GM19395 (cell line): Measurements from ENCODE around the gene POLD2.
"Not testable (repeated sequence)": the region's sequence is repeated elsewhere in the genome, so short reads cannot be mapped to it uniquely, and the experiment has no call there.

Experiments used
- ATAC-seq: cut with Tn5 transposase; IDR thresholded peaks from one replicate; pipeline ENCODE4 v1.9.1; 2021; ENCODE audit warnings: mild to moderate bottlenecking, moderate library complexity; ENCODE audit not compliant: unreplicated experiment

POLD2 gene

DNA sequence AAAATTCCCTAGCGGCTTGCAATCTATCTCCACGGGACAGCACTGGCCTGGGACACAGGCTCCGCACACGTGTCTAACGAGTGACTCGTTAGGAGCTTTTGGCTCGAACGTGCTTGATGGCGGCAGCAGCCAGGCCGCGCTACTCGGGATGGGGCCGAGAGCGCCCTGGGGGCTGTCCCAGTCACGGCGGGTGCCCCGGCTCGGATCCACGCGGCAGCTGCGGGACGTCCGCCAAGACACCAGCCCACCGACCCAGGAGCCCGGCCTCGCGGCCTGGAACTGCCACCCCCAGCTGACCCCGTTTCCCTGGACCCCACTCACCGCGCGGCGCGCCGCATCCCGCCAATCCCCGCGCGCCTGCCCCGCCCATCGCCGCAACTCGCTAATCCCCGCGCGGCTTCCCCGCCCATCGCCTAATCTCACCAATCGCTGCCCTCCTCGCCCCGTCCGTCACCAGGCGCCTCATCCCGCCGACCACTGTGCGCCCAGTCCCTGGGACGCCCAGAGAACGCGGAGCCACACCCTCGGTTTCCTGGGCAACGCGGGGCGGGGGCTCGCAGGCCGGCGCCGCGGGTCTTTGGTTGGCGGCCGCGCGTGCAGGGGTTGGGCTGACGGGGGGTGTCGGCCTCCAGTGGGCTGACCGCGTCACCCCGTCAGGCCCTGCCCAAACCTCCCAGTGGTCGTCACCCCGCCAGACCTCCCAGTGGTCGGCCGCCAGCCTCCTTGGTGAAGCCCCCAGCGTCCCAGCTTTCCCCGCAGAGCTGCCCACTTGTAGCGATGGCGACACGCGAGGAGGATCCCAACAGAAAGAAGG lies at the start of gene POLD2:
Gene POLD2, minus strand, starts transcription at position 359 of the 814 bp plus-strand sequence. CDS start 1,495 bp downstream, outside the sequence.
- peak; percentile 98 for ATAC-seq

DNA sequence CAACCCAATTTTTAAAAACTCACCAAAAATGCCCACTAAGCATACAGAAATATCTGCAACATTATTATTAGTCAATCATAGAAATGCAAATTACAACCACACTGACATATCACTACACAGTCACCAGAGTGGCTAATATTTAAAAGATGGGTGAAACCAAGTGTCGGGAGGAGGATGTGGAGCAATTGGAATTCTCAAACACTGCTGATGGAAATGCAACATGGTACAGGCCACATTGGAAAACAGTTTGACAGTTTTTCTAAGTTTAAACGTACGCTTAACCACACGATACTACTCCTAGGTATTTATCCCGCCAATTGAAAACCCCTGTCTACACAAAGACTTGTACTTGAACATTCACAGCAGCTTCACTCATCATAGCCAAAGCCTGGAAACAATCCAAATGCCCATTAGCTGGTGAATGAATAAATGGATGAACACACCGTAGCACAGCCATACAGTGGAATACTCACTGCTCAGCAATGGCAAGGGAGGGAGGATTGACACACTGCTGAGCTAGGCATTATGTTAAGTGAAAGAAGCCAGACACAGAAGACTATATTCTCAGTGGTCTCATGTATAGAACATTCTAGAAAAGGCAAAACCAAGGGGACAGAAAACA lies 49.6 kb upstream of the POLD2 start:
- no peak for ATAC-seq

DNA sequence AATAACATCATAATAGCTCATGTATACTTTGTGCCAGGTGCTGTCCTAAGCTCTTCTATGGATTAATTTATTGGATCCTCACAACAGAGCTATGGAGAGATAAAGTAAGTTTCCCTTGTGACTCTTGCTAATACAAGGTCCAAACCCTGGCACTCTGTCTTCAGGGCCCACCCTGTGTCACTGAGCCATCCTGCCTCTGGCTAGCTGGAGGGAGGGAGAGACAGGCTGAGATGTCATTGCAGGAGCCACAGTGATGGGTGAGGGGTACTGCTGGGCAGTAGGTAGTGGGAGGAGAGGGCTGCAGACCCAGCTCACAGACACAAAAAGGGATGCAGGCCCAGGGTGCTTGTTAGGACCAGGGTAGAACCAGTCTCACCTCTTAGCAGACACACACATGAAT lies 49.0 kb upstream of the POLD2 start:
- ATAC-seq: no peak

- not testable (repeated sequence) for ATAC-seq
Measured at GRCh38 chr7:44171901-44172300, 48.6 kb upstream of the POLD2 start.

DNA sequence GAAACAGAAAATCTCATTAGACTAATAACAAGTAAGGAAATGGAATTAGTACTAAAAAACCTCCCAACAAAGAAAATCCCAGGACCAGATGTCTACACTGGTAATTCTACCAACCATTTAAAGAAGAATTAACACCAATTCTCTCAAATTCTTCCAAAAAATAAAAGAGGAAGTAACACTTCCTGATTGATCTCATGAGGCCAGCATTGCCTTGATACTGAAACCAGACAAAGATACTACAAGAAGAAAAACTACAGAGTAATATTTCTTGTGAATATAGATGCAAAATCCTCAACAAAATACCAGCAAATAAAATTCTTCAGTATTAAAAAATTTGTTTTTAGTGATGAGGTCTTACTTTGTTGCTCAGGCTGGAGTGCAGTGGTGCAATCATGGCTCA lies 44.6 kb upstream of the POLD2 start:
- ATAC-seq: no peak

- no peak for ATAC-seq
Measured at GRCh38 chr7:44163591-44163990, 40.2 kb upstream of the POLD2 start.

DNA sequence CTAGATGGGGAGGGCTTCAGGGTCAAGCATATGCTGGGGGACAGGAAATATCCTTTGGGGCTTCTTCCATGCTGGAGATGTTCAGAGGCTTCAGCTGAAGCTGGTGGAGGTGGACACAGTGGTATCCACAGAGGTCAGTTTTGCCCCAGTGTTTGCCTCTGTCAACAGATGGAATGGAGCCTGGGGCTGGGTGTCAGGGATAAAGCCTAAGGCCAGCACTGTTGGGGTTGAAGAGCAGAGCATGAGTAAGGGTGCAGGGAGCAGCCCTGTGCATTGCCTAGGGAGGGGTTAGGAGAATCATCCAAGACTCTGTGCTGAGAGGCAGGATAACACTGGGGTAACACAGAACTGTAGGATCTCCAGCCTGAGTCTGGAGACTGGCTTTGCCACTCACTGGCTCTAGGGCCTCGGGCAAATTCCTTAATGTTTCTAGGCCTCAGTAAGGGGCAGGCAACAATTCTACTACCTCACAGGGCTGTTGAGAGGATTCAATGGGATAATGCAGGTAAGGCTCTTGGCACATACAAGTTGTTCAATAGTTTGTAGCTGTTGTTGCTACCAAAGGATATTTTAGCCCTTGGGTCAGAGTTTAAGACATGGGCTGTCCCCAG lies 39.5 kb upstream of the POLD2 start:
- ATAC-seq: no peak

DNA sequence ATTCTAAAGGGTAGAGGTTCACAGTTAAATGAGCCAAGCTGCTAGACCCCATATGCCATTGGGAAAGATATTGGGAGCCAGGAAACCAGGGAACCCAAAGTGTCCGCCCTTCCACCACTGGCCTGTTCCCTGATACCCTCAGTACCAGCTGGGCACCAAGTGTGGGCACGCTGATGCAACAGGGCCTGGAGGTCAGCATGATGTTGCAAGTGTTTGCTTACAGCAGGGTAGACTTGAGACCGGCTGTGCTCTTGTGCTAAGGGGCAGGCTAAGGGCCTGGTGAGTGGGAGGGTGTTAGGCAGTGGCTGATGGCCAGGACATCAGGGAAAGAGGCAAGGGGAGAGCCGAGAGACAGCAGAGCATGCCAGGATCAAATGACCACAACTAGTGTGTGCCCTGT lies 38.8 kb upstream of the POLD2 start:
- ATAC-seq: no peak

DNA sequence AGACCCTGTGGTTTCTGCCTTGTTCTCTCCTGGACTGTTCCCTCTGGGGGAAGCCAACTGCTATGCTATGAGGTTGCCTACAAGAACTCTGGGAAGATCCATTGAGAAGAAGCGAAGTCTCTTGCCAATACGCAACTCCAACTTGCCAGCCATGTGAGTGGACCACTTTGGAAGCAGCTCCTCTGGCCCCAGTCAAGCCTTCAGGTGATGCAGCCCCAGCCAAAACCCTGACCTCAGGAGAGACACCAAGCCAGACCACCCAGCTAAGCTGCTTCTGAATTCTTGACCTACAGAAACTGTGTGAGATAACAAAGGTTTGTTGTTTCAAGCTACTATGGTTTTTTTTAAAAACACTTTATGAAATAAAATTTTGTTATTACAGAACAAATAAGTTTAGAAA lies 38.0 kb upstream of the POLD2 start:
- no peak for ATAC-seq

DNA sequence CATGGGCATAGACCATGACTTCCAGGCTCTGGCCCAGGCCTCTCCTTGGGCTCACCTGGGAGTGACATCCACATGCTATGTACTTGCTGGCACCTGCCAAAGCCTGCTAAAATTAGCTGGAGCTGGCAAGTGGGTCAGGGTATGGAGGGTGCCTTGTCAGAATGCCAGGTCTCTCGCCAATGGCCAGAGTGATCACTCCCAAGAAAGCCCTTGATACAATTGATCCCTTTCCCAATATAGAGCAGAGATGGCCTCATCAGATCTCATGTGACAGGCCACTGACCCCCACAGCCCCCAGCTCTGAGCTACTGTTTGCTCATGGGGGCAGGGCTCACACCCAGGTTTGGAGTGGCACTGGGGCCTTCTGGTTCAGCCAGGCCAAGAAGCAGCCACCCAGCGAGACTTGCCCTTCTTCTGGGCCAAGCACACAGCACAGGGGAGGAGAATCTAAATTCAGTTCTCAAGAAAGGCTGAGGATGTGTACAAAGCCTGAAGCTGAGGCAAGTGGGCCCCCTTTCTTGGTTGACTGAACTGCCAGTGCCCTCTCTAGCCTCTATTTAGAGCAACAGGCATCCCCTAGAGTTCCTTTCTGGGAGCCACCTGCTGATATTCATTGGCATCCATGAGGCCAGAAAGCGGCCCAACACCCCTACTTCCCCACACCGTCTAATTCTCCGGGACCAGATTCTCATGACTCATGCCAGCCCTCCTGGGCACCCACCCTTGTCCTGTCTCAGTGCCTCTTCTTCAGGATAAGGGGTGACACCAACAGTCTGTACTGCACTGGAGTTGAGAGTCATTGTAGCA lies 36.7 kb upstream of the POLD2 start:
- ATAC-seq: no peak

GRCh38 chr7:44158873-44159631 lies 35.7 kb upstream of the POLD2 start:
- ATAC-seq: no peak

- ATAC-seq: no peak
Measured at GRCh38 chr7:44158096-44158872, 34.9 kb upstream of the POLD2 start.

- no peak for ATAC-seq
Measured at GRCh38 chr7:44157116-44158080, 34.0 kb upstream of the POLD2 start.

- no peak for ATAC-seq
Measured at GRCh38 chr7:44156453-44157010, 33.2 kb upstream of the POLD2 start.

GRCh38 chr7:44155191-44156185 lies 32.1 kb upstream of the POLD2 start:
- no peak for ATAC-seq

GRCh38 chr7:44154703-44155102 lies 31.4 kb upstream of the POLD2 start:
- ATAC-seq: no peak

GRCh38 chr7:44153948-44154335 lies 30.6 kb upstream of the POLD2 start:
- ATAC-seq: no peak
